GM10266 (cell line): ENCODE measurements around the gene SYTL1.

ENCODE experiments used
- DNase-seq: peaks from one replicate; pipeline ENCODE4 v3.0.0; 2012; ENCODE audit errors: extremely low spot score
- TF ChIP-seq, protein P1 (sequence below): IDR thresholded peaks from 2 replicates; pipeline ENCODE4 v1.5.1; 2012; ENCODE audit warnings: mild to moderate bottlenecking, low read depth; ENCODE audit not compliant: control insufficient read depth, insufficient read depth; ENCODE audit errors: missing control alignments

SYTL1 gene

DNA sequence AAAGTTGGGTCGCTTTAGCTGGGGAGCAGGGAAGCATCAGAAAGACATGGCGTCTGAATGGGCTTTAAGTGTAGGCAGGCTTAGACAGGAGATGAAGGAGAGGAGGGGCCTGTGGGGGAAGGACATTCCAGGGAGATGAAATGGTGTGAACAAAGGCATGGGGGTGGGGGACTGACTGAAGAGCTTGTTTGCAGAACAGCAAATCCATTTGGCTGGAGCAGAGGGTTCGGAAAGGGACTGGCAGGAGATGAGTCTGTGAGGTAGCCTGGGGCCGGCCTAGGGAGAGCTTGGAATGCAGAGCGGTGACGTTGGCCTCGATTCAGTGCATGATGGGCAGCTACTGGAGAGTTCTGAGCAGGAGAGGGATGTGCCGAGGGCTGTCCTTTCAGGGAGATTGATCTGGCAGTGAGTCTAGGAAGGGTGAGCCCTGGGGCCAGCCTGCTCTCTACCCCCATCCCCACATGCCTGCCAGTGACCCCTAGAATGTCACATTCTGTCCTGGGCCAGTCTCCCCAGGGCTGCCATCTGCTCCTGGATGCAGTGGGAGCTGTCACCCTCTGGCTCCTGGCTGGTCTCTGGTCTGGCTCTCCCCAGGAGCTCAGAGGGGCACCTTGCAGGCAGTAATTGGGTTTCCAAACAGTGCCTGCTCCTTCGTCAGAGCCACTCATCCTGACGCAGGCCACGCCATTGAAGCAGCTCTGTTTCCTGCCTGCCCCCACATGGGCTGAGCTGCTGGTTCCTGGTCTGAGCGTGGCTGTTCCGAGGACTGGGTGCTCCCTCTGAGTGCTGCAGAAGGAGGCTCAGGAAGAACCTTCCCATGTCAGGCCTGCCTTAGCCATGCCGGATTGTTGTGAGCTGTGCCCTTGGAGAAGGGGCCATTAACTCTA lies 42.2 kb upstream of the SYTL1 start:
- no peak for DNase-seq
- TF ChIP-seq, protein P1, sequence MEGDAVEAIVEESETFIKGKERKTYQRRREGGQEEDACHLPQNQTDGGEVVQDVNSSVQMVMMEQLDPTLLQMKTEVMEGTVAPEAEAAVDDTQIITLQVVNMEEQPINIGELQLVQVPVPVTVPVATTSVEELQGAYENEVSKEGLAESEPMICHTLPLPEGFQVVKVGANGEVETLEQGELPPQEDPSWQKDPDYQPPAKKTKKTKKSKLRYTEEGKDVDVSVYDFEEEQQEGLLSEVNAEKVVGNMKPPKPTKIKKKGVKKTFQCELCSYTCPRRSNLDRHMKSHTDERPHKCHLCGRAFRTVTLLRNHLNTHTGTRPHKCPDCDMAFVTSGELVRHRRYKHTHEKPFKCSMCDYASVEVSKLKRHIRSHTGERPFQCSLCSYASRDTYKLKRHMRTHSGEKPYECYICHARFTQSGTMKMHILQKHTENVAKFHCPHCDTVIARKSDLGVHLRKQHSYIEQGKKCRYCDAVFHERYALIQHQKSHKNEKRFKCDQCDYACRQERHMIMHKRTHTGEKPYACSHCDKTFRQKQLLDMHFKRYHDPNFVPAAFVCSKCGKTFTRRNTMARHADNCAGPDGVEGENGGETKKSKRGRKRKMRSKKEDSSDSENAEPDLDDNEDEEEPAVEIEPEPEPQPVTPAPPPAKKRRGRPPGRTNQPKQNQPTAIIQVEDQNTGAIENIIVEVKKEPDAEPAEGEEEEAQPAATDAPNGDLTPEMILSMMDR, result no peak

DNA sequence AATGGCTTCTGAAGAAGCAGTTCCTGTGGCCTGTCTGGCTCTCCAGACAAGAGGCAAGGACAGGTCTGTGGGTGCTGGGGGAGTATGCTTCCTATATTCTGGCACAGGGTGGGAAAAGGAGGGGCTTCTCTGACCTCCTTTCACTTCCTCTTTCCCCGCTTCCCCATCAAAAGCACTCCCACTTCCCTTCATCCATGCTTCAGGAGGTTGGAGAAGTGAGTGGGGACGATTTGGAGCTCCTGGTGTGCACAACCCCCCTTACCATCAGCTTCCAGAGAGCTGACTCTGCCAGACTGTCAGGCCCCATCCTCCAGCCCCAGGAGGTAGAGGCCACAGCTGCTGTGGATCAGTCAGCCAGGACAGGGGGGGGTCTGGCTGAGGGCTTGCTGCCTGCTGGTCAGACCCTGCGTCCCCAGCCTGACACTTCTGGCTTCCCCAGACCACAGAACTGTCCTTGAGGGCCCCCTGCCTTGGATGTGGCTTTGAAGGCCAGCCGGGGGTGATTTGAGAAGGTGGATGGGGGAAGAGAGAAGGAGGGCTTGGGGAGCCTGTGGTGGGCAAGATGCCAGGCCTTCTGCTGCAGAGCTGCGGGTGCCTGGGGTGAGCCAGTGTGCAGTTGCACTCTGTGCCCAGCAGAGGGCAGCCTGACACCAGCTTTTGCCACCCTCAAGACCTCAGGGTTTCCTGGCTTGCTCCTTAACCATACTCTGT lies 41.3 kb upstream of the SYTL1 start:
- TF ChIP-seq, protein P1, result peak; percentile 100
- DNase-seq, result peak; percentile 87

DNA sequence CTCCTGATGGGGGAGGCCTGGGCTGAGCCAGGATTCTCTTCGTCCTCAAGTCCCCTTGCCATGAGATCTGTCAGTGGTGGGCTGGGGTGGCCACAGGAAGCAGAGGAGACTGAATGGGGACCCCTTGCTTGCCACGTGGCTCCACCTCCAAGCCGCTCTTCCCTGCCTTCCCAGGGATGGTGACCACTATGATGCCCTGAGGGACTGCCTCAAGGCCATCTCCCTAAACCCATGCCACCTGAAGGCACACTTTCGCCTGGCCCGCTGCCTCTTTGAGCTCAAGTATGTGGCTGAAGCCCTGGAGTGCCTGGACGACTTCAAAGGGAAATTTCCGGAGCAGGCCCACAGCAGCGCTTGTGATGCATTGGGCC lies 40.8 kb upstream of the SYTL1 start:
- TF ChIP-seq, protein P1, result no peak
- no peak for DNase-seq

DNA sequence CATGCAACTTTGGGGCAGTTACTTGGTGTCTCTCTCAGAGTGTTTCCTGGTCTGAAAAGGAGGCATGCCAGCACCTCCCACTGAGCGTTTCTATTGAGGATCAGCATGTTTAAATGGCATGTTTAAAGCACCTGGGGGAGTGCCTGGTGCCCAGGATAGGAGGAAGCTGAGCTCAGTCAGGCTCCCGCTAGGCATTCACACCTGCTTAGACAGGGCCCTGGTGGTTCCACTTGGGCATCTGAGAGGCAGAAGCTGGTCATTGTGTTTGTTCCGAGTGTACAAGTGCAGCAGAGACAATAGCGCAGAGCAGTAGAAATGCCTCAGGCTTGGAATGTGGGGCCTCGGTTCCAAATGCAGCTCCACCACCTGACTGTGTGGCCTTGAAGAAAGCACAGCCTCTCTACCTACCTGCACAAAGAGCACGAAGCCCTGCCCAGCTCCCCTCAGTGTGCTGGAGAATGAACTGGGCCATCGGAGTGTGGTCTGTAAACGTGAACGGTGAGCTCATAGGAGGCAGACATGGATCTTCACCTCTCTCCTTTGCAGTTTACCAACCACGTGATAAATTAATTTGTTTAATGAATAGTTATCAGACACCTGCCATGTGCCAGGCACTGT lies 40.1 kb upstream of the SYTL1 start:
- DNase-seq, result no peak

DNA sequence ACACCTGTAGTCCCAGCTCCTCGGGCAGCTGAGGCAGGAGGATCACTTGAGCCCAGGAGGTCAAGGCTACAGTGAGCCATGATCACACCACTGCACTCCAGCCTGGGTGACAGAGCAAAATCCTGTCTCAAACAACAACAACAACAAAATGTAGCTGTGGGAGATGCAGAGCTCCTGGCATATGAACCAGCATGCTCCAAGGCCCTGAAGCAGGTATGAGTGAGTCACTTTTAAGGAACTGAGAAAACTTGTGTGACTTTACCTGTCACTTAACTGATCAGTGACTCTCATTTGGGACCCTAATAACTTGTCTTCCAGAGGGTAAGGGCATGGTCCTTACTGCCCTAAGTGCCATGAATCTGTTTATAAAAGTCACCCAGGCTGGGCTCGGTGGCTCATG lies 39.2 kb upstream of the SYTL1 start:
- TF ChIP-seq, protein P1, result no peak
- DNase-seq, result no peak

More for the DNA sequence above, 40.1 kb upstream of the SYTL1 start:
- TF ChIP-seq, protein P1, result no peak

DNA sequence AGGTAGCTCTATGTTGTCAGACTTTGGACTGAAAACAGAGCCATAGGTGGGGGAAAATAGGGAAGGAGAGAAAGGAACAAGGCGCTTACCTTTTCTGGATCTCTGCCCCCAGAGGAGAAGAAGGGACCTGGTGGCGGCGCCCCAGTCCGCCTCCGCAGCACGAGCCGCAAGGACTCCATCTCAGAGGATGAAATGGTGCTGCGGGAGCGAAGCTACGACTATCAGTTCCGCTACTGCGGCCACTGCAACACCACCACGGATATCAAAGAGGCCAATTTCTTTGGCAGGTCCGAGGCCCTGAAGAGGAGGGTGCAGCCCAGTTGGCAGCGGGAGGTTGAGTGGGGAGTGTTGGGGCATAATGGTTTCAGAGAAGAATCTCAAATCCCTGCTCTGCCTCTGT lies 38.3 kb upstream of the SYTL1 start:
- DNase-seq, result no peak
- TF ChIP-seq, protein P1, result no peak
